Heart right ventricle (tissue), 16 donors: ENCODE data around the gene OLIG1. TPM values are rescaled to one million over a fixed set of nuclear protein-coding genes. Genes with fewer than 3 reads are reported as not detected.

Experiments
- ATAC-seq, 8 donors: fragments of 200-7000 bp; cut with Tn5 transposase; one replicate each; pipeline ENCODE4 v1.9.1; 2020; ENCODE audit warnings: mild to moderate bottlenecking in 8 of 8, moderate library complexity in 8 of 8, moderate number of reproducible peaks in 1 of 8
- DNase-seq, 2 donors: peaks; one replicate each; pipeline ENCODE4 v3.0.0-alpha.2; 2020
- H3K27ac ChIP-seq, 10 donors: fragments of 200-600 bp; sonication (generic) in 2 of 10; one replicate each; pipeline versions ENCODE4 v1.5.0 to v1.8.0; 2020 to 2022; ENCODE audit warnings: mild to moderate bottlenecking in 3 of 10
- H3K27me3 ChIP-seq, 7 donors: fragments of 200-600 bp; one replicate each; pipeline ENCODE4 v1.8.0; 2021 to 2022; ENCODE audit warnings: mild to moderate bottlenecking in 2 of 7
- H3K36me3 ChIP-seq, 9 donors: fragments of 200-600 bp; sonication (generic) in 1 of 9; one replicate each; pipeline versions ENCODE4 v1.5.0 to v1.8.0; 2020 to 2022; ENCODE audit warnings: mild to moderate bottlenecking in 2 of 9
- H3K4me1 ChIP-seq, 9 donors: fragments of 200-600 bp; sonication (generic) in 1 of 9; one replicate each; pipeline versions ENCODE4 v1.5.0 to v1.8.0; 2020 to 2022; ENCODE audit warnings: mild to moderate bottlenecking in 4 of 9
- H3K4me3 ChIP-seq, 10 donors: fragments of 200-600 bp; sonication (generic) in 2 of 10; one replicate each; pipeline versions ENCODE4 v1.5.0 to v1.8.0; 2020 to 2022; ENCODE audit warnings: mild to moderate bottlenecking in 7 of 10, moderate library complexity in 2 of 10
- H3K9me3 ChIP-seq, 11 donors: fragments of 200-600 bp in 10 of 11; sonication (generic) in 2 of 11; one replicate each; pipeline versions ENCODE4 v1.5.0 to v1.8.0; 2013 to 2022; ENCODE audit warnings: mild to moderate bottlenecking in 2 of 11, control low read depth in 1 of 11, moderate library complexity in 1 of 11
- CTCF ChIP-seq, 9 donors: fragments of 200-600 bp; sonication (generic) in 2 of 9; IDR thresholded peaks; one replicate each; pipeline versions ENCODE4 v1.5.0 to v1.8.0; 2021 to 2022; ENCODE audit warnings: antibody characterized with exemption in 9 of 9, mild to moderate bottlenecking in 5 of 9, moderate library complexity in 1 of 9
- WGBS, 2 donors: extraction: QIAGEN DNeasy Blood & Tissue Kit; methylation state at CpG; one replicate each; pipeline ENCODE4 v1.1.7; 2013; ENCODE audit warnings: inconsistent platforms in 1 of 2; 5-methylcytosine and 5-hydroxymethylcytosine counted together
- intact Hi-C, 10 donors: fragments of 100-400 bp; cut with DNase I; formaldehyde crosslinking; loops; one replicate each; pipeline versions ENCODE4 v1.11.1 to v1.14.2; 2022
- polyA plus RNA-seq, 2 donors: library from polyadenylated mRNA; stranded (reverse); fragments of 200-250 nt; gene quantifications; one replicate each; pipeline ENCODE4 v1.2.3, GENCODE V29; 2013
- total RNA-seq, 10 donors: library from RNA; stranded (reverse); fragmentation: NEBNext Ultra II Directional in 3 of 10; extraction: Animal tissue kit (Norgen Biotek cat#: 25700) in 3 of 10; gene quantifications; one replicate each; pipeline versions ENCODE4 v1.2.1 to v1.2.4, GENCODE V29; 2021 to 2023
- donor health status: Arrhythmogenic right ventricular cardiomyopathy.
- donor health status: ischemic (EF 13 %, LVEDD 7.1; RV severe dilation, severe dysfunction).
- donor health status: healthy with polysubstance abuse.
- donor health status: DM: no; HTN: yes; CAD: no.
- donor health status: DM: no; HTN: no; CAD: no.
- donor health status: ischemic (EF 25% LVEDD 6.9; RV normal size, moderate dysfunction).
- donor health status: ischemic (EF 25% LVEDD 5.7; RV mildly dilated, moderate dysfunction).
- donor health status: healthy.
- donor health status: DM: yes; HTN: yes; CAD: no.
- donor health status: Ischemic cardiomyopathy.
- donor health status: ischemic (EF 35%, LVEDD 5.7; RV mildly dilated, moderate dysfunction).
- donor health status: nonischemic (EF 11% LVEDD 7.7; RV severe dilation, severe dysfunction).
- donor health status: DM: yes; HTN: yes; CAD: no.
- donor health status: PGD.
- donor health status: ischemic (EF 29% LVEDD 5.4; RV normal size, mild dysfunction).
- donor health status: nonischemic (EF 23%, LVEDD 6.1; RV moderate dilation, normal function).

OLIG1 gene
- total and polyA plus RNA-seq, 12 donors, result 0.09 to 0.49 (median 0.12) TPM; not detected in 8

GRCh38 chr21:33110340-33110715 is 40.4 kb downstream of the OLIG1 start:
- Histone ChIP-seq H3K27me3 (peaks cover 8 to 95% (median 79%) of the 10 kb centered on the region in 7 donors), H3K4me3 (no peak overlapping the region), H3K27ac (no peak overlapping the region), H3K9me3 (no peaks in the 10 kb centered on the region), H3K36me3 (no peaks in the 10 kb centered on the region), H3K4me1 (peaks cover 0 to 8% (median 0%) of the 10 kb centered on the region in 9 donors)
- no peak for DNase-seq
- no peak for TF ChIP-seq CTCF (IDR thresholded peaks at IDR 0.05)
- ATAC-seq, result no peak
- intact Hi-C loops, result loop anchor here in 1 of 10 donors (5.0 kb wide), 1 partner anchor 108 kb away; no protein-coding TSS in a partner anchor
- 58 to 60% methylated on average over 9 of the region's 9 CpGs for WGBS, 2 donors

GRCh38 chr21:33111577-33111976 is 41.6 kb downstream of the OLIG1 start:
- peaks cover 0 to 8% (median 0%) of the 10 kb centered on the region in 9 donors for H3K4me1 ChIP-seq
- WGBS, 2 donors, result 70 to 77% methylated on average over 6 of the region's 6 CpGs
- H3K36me3 ChIP-seq, result no peaks in the 10 kb centered on the region
- intact Hi-C loops, result loop anchor here in 1 of 10 donors (5.0 kb wide), 1 partner anchor 109 kb away; no protein-coding TSS in a partner anchor
- ATAC-seq, result no peak
- no peak for DNase-seq
- no peaks in the 10 kb centered on the region for H3K9me3 ChIP-seq
- no peak for TF ChIP-seq CTCF (IDR thresholded peaks at IDR 0.05)
- no peak overlapping the region for H3K4me3 ChIP-seq
- peaks cover 8 to 97% (median 79%) of the 10 kb centered on the region in 7 donors for H3K27me3 ChIP-seq
- H3K27ac ChIP-seq, result no peak overlapping the region

GRCh38 chr21:33112151-33112550 is 42.2 kb downstream of the OLIG1 start:
- Histone ChIP-seq H3K36me3 (no peaks in the 10 kb centered on the region), H3K27ac (no peak overlapping the region), H3K4me3 (no peak overlapping the region), H3K27me3 (peaks cover 8 to 98% (median 76%) of the 10 kb centered on the region in 7 donors), H3K9me3 (no peaks in the 10 kb centered on the region), H3K4me1 (peaks cover 0 to 8% (median 0%) of the 10 kb centered on the region in 9 donors)
- ATAC-seq, result no peak
- intact Hi-C loops, result loop anchor here in 1 of 10 donors (5.0 kb wide), 1 partner anchor 110 kb away; no protein-coding TSS in a partner anchor
- 51 to 52% methylated on average over 5 of the region's 5 CpGs for WGBS, 2 donors
- no peak for TF ChIP-seq CTCF (IDR thresholded peaks at IDR 0.05)
- no peak for DNase-seq

- intact Hi-C loops, result loop anchor here in 1 of 10 donors (5.0 kb wide), 1 partner anchor 110 kb away; no protein-coding TSS in a partner anchor
- no peak for TF ChIP-seq CTCF (IDR thresholded peaks at IDR 0.05)
- WGBS, 2 donors, result 47 to 48% methylated on average over 4 of the region's 4 CpGs
- no peak overlapping the region for H3K27ac ChIP-seq
- H3K9me3 ChIP-seq, result no peaks in the 10 kb centered on the region
- H3K4me1 ChIP-seq, result peaks cover 0 to 8% (median 0%) of the 10 kb centered on the region in 9 donors
- peaks cover 8 to 97% (median 73%) of the 10 kb centered on the region in 7 donors for H3K27me3 ChIP-seq
- H3K4me3 ChIP-seq, result no peak overlapping the region
- no peaks in the 10 kb centered on the region for H3K36me3 ChIP-seq
- DNase-seq (no peak), ATAC-seq (no peak)
These were observed 42.7 kb downstream of the OLIG1 start for GRCh38 chr21:33112681-33113080.
